ENCODE measurements around the gene DGKZ.

GRCh38 chr11:46359953-46360352 is 12.7 kb downstream of the DGKZ start:
- TF ChIP-seq CTCF (IDR thresholded peaks at IDR 0.05; ENCODE audit: low read depth, low read length) = no peak
- TF ChIP-seq EZH2phosphoT487 (IDR thresholded peaks at IDR 0.05; ENCODE audit: low read depth) = no peak

Data from OCI-LY3 (cell line).